M059J (cell line): ENCODE measurements around the gene SPAG4. TPM values are rescaled to one million over a fixed set of nuclear protein-coding genes. Genes with fewer than 3 reads are reported as not detected.

Experiments used
- DNase-seq: peaks from one replicate; pipeline ENCODE4 v3.0.0-alpha.2; 2012; ENCODE audit warnings: low read depth
- total RNA-seq: library from RNA; depleted of rRNA; stranded (reverse); fragments of >200 nt; shearing (Covaris generic); gene quantifications from 2 replicates; pipeline ENCODE4 v1.2.3, GENCODE V29; 2014; rRNA removed

The SPAG4 gene
- total RNA-seq, 1 experiment from 2014 or later = 36.1 TPM

DNA sequence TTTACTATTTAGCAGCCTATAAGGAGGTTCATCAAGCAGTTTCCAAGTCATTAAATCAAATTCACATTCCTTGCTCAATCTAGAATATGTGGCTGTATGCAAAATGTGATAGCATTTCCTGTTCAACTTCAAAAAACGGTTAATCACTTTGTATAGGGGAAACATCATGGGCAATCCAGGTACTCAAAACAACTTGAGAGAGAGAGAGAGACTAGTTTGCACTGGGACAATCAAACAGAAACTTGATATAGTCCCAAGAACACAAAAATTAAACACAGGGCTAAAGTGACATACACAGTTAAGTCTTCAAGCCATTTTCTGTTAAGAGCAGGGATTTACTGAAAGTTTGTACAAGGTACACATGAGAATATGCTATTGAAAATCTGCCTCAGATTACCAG, 41.6 kb downstream of the SPAG4 start:
- no peak for DNase-seq

DNA sequence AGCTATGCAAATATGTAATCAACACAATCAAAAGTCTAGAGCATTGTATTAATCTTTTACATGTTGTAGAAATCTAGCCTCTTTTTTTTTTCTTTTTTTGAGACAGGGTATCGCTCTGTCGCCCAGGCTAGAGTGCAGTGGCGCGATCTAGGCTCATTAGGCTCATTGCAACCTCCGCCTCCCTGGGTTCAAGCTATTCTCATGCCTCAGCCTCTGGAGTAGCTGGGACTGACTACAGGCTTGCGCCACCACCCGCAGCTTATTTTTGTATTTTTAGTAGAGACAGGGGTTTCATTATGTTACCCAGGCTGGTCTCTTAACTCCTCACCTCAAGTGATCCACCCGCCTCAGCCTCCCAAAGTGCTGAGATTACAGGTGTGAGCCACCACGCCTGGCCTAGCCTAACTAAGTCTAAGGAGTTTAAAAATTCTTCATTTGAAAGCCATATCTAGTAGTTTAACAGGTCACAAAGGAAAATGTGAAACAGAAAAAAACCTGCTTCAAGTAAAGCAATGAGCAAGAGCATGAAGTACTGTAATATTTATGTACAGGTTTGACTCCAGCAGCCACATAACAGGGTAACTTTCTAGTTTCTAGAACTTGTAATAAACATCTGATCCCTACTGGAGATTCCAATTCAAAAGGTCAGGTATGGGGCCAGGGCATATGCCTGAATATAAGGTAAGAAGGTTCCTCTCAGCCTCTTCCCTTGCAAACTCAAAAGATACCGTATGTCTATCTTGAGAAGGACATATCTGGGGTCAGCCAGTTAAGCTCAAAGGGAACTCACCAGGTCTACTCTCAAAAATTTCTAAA, 44.7 kb downstream of the SPAG4 start:
- no peak for DNase-seq

DNA sequence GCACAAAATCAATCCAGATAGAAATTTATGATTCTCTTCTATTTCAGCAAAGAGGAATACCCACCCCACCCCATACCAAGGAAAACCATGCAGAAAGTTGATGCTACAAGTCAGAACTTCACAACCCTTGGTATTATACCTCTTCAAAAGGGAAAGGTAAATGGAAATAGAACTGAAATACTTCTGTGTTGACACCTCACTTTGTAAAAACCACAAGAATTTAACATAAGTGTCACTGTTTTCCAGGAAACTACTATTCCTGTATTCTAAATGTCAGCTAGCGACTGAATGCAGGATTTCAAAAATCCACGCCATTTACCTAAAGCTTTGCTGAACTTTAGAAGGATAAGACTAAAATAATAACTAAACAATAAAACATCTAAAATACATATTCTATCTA, 45.4 kb downstream of the SPAG4 start:
- peak; percentile 62 for DNase-seq

DNA sequence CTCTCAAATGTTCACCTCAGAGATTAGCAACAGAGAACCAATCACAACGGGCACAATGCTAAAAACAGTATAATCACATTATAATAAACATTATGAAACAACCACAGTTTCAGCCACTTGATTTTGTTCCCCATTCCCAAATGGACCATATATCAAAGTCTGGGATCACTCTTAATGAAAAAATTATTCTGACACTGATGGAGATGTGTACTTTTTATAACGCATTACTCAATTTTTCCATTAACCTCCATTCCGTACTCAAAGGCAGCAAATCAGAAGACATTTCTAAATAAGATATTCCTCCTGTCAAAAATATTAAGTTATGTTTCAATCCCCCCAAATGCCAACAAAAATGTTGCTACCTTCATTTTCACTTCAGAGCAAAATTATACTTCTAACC, 46.3 kb downstream of the SPAG4 start:
- no peak for DNase-seq

DNA sequence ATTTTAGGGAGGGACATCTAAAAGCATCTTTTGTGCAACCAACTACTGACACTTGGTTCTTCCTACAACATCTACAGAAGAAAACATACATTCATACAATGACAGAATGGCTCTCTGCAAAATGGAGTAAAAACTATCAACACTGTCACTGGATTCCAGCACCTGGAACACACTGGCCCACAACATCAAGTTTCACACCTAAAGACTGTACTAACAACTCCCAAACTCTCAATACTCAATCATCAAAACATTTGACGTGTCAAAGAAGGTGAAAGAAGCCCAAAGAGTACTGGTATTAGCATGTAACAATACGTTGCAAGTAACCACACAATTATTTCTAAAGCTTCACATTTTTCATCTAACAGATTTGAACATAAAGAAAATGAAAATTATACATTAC, 46.9 kb downstream of the SPAG4 start:
- DNase-seq = no peak

DNA sequence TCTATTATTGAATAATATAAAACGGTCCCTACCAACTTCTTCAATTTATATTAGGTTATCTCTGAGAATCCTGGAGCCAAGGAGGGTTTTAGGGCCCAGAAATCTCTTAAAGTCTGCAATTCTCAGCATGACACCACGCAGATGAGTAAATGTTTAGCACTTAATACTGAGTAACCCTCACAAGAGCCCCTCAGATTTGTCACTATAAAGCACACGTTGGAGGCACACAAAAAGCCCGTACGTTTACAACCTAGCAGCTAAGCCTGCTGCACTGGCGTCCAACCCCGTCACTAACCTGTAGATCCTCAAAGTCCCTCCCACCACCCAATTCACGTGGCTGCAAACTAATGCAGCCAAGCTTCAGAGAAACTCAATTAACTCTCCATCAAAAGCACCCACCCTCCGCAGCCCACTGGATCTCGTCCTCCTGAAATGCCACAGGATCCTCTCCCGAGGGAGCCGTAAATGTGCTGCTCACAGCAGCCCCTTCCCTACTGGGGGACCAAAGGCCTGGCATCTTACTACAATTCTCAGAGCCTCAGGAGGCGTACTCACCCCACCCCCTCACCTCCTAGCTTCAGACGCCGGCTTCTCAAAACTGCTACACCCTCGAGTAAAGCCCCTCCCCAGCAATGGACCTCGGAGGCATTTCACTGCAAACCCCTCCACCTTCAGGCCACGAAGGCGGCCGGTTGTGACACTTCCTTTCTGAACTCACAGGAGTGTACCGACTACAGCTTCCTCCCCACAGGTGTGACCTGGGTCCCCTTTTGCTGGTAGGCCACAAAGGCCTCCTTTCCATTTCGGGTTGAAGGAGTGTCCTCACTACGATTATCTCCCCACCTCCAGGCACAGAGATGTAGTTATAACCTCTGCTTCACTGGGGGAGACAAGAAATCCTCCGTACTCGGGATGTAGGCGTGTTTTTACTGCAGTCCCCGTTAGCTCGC, 48.2 kb downstream of the SPAG4 start:
- DNase-seq = peak; percentile 62

DNA sequence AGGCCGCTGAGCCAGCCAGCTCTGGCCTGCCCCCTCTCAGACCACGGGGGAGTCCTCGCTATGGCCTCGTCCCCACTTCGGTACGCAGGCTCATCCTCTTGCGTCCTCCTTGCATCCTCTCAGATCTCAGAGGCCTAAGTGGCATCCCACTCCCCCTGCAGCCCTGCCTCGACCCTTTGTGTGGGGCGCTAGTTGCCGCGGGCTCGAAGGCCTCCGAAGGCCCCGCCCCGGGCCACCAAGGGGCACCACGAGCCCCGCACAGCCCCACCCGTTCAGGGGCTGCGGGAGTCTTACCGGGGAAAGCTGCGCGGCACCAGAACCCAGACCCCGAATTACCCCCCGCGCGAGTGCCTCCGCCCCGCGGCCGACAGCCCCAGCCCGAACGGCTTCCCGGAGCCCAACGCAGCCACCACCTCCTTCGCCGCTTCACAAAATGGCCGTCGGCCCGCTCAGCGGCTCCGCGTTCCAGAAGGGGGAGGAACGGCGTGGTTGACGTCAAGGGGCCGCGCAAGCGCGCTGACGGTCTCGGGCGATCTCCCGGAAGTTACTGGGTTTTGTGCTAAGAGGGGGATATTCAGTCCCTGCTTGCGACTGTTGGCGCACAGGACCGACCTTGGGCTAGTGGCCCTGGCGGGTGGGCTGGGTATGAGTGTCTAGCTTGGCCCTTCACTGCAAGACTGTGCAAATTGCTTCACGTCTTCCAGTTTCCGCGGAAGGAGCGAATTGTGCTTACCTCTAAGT, 49.0 kb downstream of the SPAG4 start, which contains the start of the genes CPNE1 and RBM12:
CPNE1 (minus strand) TSS at position 435 of the 741 bp plus-strand sequence. CDS start 31,977 bp downstream, outside the sequence.
RBM12 (minus strand) TSS at position 435 of the 741 bp plus-strand sequence. CDS start 9,578 bp downstream, outside the sequence.
- peak; percentile 95 for DNase-seq

DNA sequence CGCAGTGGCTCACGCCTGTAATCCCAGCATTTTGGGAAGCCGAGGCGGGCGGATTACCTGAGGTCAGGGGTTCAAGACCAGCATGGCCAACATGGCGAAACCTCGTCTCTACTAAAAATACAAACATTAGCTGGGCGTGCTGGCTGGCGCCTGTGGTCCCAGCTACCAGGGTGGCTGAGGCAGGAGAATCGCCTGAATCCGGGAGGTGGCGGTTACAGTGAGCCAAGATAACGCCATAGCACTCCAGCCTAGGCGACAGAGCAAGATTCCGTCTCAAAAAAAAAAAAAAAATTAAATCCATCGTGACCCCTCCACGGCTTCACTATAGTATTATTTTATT, 50.3 kb downstream of the SPAG4 start:
- DNase-seq = no peak

DNA sequence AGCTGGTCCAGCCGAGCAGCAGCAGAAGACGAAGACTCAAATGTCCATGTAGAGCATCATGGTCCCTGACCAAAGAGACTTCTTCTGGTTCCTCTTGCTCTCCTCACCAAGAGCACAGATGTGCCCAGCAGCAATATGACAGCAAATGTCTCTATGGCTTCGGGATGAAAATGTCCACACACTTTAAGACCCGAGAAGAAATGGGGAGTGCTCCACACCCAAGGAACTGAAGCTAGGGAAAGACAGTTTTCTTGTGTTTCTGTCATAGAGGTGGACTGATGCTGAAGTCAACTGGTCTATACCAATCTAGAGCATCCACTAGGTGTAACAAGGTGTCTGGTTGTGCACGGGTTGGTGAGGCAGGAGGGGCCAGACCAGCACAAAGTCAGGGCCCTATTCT, 53.6 kb downstream of the SPAG4 start:
- no peak for DNase-seq

DNA sequence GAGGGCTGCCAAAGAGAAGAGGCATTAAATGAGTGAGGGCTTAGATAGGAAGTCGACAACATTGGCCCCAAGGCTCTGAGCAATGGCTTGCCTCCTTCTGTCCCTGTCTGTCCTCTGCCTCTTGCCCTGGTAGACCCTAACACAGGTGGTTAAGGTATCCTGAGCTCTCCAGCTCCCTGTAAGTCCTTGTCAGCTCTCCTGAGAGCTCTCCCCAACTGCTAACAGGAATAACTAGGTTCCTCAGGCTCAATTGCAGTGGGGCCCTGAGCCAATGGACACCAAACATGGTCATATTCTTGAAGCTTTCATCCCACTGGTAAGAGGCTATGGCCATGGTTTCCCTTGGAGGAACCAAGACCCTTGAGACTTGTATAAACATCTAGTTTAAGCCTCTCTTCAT, 54.1 kb downstream of the SPAG4 start:
- no peak for DNase-seq

Other genes starting within 250 kb of the SPAG4 start
- gene UQCC1, start 203.9 kb upstream of the SPAG4 start, total RNA-seq = 64.4 and 74.7 TPM in 2 replicates
- 3.0 and 6.2 TPM in 2 replicates for gene GDF5, start 177.6 kb upstream of the SPAG4 start, total RNA-seq
- gene CEP250, start 160.2 kb upstream of the SPAG4 start, total RNA-seq = 18.9 and 71.9 TPM in 2 replicates
- not detected in 2 replicates for gene C20orf173, start 86.2 kb upstream of the SPAG4 start, total RNA-seq
- 630 and 714 TPM in 2 replicates for gene ERGIC3, start 73.8 kb upstream of the SPAG4 start, total RNA-seq
- gene CPNE1, start 49.1 kb downstream of the SPAG4 start, total RNA-seq = 176 and 262 TPM in 2 replicates
- gene RBM12, start 49.1 kb downstream of the SPAG4 start, total RNA-seq = 37.7 and 52.3 TPM in 2 replicates
- 31.0 and 69.7 TPM in 2 replicates for gene NFS1, start 83.5 kb downstream of the SPAG4 start, total RNA-seq
- 667 and 778 TPM in 2 replicates for gene ROMO1, start 83.6 kb downstream of the SPAG4 start, total RNA-seq
- gene RBM39, start 126.4 kb downstream of the SPAG4 start, total RNA-seq = 139 and 201 TPM in 2 replicates
- gene PHF20, start 156.2 kb downstream of the SPAG4 start, total RNA-seq = 23.4 and 57.6 TPM in 2 replicates